ENCODE data around the gene FHOD1. TPM values are rescaled to one million over a fixed set of nuclear protein-coding genes. Genes with fewer than 3 reads are reported as not detected.

Gene FHOD1
- total RNA-seq, 2 experiments from 2014 or later = 16.5 to 55.0 TPM

DNA sequence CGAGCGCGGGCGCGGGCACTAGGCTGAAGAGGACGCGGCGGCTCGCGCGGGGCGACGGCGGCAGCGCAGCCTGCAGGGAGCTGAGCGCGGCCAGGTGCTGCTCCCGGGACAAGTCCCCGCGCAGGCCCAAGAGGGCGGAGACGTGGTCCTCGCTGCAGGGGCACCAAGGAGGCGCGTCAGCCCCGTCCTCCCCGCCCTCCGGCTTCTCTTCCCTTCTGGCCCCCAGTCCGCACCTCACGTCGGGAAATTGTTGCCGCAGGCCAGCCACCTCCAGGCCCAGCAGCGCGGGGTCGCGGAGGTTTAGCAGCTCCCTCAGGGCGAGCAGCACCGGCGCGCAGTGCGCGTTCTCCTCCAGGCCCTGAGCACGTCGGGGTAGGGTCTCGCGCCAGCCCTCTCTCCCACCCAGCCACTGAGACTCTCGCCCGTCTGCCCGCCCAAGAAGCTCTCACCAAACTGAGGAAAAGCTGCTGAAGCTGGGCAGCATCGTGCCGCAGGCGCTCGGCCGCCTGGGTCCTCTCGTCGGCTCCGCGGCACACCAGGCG is 62.8 kb downstream of the FHOD1 start:
- peaks cover 14% of the 10 kb centered on the region for H3K4me1 ChIP-seq (ENCODE audit: insufficient read depth, low read length, poor library complexity, severe bottlenecking)
- BruUV-seq (replicated peaks) = no TSS peak
- H3K9me2 ChIP-seq (ENCODE audit: insufficient read depth, low read length) = no peaks in the 10 kb centered on the region
- ChIA-PET CTCF (ENCODE audit: unreplicated experiment) (no interaction called here), POLR2A (no interaction called here)
- no peak for DNase-seq (ENCODE audit: low spot score)
- H3K27ac ChIP-seq (ENCODE audit: low read depth, low read length, poor library complexity, severe bottlenecking) = no peak overlapping the region
- peak overlapping the region; percentile 66 for H2AFZ ChIP-seq (ENCODE audit: low read length)
- TF ChIP-seq, protein P1, sequence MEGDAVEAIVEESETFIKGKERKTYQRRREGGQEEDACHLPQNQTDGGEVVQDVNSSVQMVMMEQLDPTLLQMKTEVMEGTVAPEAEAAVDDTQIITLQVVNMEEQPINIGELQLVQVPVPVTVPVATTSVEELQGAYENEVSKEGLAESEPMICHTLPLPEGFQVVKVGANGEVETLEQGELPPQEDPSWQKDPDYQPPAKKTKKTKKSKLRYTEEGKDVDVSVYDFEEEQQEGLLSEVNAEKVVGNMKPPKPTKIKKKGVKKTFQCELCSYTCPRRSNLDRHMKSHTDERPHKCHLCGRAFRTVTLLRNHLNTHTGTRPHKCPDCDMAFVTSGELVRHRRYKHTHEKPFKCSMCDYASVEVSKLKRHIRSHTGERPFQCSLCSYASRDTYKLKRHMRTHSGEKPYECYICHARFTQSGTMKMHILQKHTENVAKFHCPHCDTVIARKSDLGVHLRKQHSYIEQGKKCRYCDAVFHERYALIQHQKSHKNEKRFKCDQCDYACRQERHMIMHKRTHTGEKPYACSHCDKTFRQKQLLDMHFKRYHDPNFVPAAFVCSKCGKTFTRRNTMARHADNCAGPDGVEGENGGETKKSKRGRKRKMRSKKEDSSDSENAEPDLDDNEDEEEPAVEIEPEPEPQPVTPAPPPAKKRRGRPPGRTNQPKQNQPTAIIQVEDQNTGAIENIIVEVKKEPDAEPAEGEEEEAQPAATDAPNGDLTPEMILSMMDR (conservative IDR thresholded peaks at IDR 0.05; ENCODE audit: low read length) = no peak
- no peak for TF ChIP-seq EZH2phosphoT487 (IDR thresholded peaks at IDR 0.05; ENCODE audit: borderline replicate concordance, low read depth, low read length)
- no peaks in the 10 kb centered on the region for H3K79me2 ChIP-seq (ENCODE audit: insufficient read depth, low read depth, low read length)
- intact Hi-C loops (cut with micrococcal nuclease; ENCODE audit: unreplicated experiment) = loop anchor here (10.0 kb wide), 1 partner anchor 170 kb away; no protein-coding TSS in a partner anchor
- no peaks in the 10 kb centered on the region for H3K36me3 ChIP-seq (ENCODE audit: insufficient read depth, low read length)
- H4K20me1 ChIP-seq (ENCODE audit: insufficient read depth, low read length) = no peaks in the 10 kb centered on the region
- H3K4me3 ChIP-seq (ENCODE audit: low read depth, low read length, poor library complexity, severe bottlenecking) = peak overlapping the region; percentile 79
- peak overlapping the region; percentile 92 for H3K4me2 ChIP-seq (ENCODE audit: low read length)
- no peaks in the 10 kb centered on the region for H3K9me3 ChIP-seq (ENCODE audit: low read length)

DNA sequence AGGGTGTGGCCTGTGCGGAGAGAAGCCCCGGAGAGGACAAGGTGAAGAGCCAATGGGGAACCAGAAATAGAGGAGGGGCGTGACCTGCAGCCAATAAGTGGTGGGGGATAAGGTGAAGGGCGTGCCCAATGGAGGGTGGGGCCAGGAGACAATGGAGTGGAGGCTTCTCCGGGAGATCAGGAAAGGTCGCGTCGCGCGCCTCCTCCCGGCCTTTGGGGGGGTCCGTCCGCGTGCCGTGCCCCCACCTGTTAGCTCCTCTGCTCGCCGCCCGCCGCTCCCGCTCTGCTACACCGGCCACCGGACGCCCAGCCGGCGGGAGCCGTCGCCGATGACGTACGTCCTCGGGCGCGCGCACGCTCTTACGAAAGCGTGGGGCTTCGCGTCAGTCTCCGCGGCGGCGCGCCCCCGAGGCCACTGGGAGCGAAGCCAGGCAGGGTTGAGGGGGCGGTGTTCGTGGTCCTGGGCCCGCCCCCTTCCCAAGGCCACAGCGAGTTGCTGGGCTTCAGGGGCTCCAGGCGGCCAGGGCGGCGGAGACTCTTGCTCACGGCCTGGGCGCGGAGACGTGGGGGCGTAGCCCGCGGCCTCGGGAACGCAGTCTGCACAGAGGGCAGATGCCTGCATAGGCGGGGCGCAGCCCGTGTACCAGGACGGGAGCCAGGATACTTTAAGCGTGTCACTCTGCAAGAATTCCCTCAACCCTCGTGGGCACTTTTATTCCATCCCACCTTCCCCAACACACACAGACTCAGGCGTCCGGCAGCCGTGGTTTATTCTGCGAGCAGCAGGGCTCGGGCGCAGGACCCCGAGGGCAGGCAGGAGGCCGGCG is 63.4 kb downstream of the FHOD1 start, which contains the start of gene MATCAP1:
Gene MATCAP1, minus strand, starts transcription at position 337 of the 826 bp plus-strand sequence. CDS start 3,353 bp downstream, outside the sequence.
- Histone ChIP-seq H3K4me2 (ENCODE audit: low read length) (peak within 1 kb of the TSS; percentile 92), H3K9me3 (ENCODE audit: low read length) (no peaks in the 10 kb centered on the region), H3K79me2 (ENCODE audit: insufficient read depth, low read depth, low read length) (no peaks in the 10 kb centered on the region), H3K36me3 (ENCODE audit: insufficient read depth, low read length) (no peaks in the 10 kb centered on the region), H3K27ac (ENCODE audit: low read depth, low read length, poor library complexity, severe bottlenecking) (peak within 1 kb of the TSS; percentile 56), H3K4me3 (ENCODE audit: low read depth, low read length, poor library complexity, severe bottlenecking) (peak within 1 kb of the TSS; percentile 79), H3K9me2 (ENCODE audit: insufficient read depth, low read length) (no peaks in the 10 kb centered on the region), H4K20me1 (ENCODE audit: insufficient read depth, low read length) (no peaks in the 10 kb centered on the region), H3K4me1 (ENCODE audit: insufficient read depth, low read length, poor library complexity, severe bottlenecking) (peaks cover 14% of the 10 kb centered on the region), H2AFZ (ENCODE audit: low read length) (peak within 1 kb of the TSS; percentile 66)
- intact Hi-C loops (cut with micrococcal nuclease; ENCODE audit: unreplicated experiment) = loop anchor here (1.0 to 10.0 kb wide), 3 partner anchors 24 to 230 kb away; no protein-coding TSS in a partner anchor
- no TSS peak for BruUV-seq (replicated peaks)
- TF ChIP-seq EZH2phosphoT487 (IDR thresholded peaks at IDR 0.05; ENCODE audit: borderline replicate concordance, low read depth, low read length) = no peak
- TF ChIP-seq, protein P1 (conservative IDR thresholded peaks at IDR 0.05; ENCODE audit: low read length) = no peak
- DNase-seq (ENCODE audit: low spot score) = peak; percentile 97
- ChIA-PET POLR2A (interaction anchor here (0.6 to 1.1 kb wide), 2 partner anchors 44 to 70 kb away, joined by 3 to 6 read pairs; partner anchors contain the start of gene TMEM208), CTCF (ENCODE audit: unreplicated experiment) (no interaction called here)

Data from OCI-LY7 (cell line).